Ovary (tissue), 3 donors: Measurements from ENCODE around the gene CISD3.

Experiments
- CTCF ChIP-seq, 3 donors: fragments of 450-650 bp in 2 of 3; fragments of 200-600 bp in 1 of 3; IDR thresholded peaks; one replicate each; pipeline versions ENCODE4 v1.5.1 to v1.8.0; 2016 to 2022; ENCODE audit warnings: antibody characterized with exemption in 3 of 3, mild to moderate bottlenecking in 1 of 3
- EP300 ChIP-seq: sonication (generic); formaldehyde crosslinking; IDR thresholded peaks from one replicate; pipeline ENCODE4 v1.6.1; 2017; ENCODE audit warnings: antibody characterized with exemption
- POLR2A ChIP-seq: fragments of 450-650 bp; IDR thresholded peaks from one replicate; pipeline ENCODE4 v1.6.1; 2017; ENCODE audit warnings: antibody characterized with exemption, mild to moderate bottlenecking, moderate library complexity
- donor health status: DM: no; HTN: no; CAD: no.

DNA sequence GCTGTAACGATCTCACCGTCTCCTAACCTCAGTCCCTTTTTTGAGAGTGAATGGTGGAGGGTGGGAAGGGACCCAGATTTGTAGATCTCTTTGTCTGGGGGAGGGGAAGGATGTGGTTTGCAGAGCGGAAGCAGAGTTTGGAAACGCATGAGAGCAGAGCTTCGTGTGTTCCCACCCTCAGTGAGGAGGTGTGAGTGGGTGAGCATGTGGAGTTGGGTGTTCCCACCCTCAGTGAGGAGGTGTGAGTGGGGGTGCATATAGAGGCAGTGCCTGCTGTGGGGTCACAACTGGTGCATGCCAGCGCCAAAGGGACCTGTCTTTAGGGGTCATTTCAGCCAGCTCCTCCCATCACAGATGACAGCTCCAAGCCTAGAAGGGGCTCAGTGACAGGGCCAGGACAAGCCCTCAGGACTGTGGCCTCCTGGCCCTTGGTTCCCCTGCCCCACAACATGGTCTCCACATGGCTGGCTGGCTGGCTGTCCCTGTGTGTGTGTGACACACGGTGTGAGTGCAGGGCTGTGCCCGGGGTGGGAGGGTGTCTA is 1.8 kb upstream of the CISD3 start:
- TF ChIP-seq CTCF (IDR thresholded peaks at IDR 0.05): no peak
- no peak for TF ChIP-seq EP300
- TF ChIP-seq POLR2A: no peak
